HG02981 (cell line): ENCODE results near the gene HHATL.

ENCODE experiments used
- ATAC-seq: cut with Tn5 transposase; IDR thresholded peaks from one replicate; pipeline ENCODE4 v1.9.1; 2021; ENCODE audit warnings: mild to moderate bottlenecking, moderate library complexity; ENCODE audit not compliant: unreplicated experiment

Gene HHATL, protein sequence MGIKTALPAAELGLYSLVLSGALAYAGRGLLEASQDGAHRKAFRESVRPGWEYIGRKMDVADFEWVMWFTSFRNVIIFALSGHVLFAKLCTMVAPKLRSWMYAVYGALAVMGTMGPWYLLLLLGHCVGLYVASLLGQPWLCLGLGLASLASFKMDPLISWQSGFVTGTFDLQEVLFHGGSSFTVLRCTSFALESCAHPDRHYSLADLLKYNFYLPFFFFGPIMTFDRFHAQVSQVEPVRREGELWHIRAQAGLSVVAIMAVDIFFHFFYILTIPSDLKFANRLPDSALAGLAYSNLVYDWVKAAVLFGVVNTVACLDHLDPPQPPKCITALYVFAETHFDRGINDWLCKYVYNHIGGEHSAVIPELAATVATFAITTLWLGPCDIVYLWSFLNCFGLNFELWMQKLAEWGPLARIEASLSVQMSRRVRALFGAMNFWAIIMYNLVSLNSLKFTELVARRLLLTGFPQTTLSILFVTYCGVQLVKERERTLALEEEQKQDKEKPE

DNA sequence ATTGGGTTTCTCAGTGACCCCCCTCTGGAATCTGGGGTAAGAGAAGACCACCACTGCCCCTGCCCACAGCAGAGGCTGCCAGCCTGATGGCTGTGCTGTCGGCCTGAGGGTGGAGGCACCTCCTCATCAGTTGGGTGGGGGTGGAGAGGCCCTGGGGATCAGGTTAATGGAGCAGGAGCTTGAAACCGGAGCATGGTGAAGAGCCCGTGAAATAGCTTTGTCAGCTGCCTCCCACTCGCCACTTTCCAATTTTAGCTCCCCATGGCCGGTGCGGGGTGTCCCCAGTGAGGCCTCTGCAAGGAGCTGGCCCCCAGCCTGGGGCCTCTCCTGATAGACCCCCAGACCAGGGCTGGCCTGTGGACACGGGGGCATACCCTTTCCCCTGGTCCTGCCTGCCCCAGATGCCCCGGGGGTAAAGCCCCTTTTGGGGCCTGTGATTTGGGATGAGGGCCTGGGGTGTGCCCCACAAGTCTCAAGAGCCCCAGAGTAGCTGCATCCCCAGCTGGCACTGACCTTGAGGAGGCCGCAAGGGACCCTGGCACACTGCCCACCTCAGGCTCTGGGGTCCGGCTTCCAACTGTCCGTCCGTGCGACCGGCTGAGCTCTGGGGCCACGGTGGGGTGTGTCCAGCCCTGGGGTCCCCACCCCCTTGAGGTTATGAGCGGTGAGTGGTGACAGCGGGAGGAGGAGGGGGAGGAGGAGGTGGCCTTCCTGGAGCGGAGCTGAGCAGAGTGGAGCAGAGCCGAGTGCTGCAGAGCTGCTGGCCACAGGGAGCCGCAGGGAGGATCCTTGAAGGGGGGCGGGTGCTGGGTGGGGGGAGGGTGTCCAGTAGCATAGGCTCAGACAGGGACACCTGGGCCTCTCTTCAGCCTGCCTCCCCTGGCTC lies at the start of gene HHATL:
Gene HHATL (minus strand): TSS at position 733 of the 886 bp plus-strand sequence. CDS start 1,972 bp downstream, outside the sequence.
- no peak for ATAC-seq

DNA sequence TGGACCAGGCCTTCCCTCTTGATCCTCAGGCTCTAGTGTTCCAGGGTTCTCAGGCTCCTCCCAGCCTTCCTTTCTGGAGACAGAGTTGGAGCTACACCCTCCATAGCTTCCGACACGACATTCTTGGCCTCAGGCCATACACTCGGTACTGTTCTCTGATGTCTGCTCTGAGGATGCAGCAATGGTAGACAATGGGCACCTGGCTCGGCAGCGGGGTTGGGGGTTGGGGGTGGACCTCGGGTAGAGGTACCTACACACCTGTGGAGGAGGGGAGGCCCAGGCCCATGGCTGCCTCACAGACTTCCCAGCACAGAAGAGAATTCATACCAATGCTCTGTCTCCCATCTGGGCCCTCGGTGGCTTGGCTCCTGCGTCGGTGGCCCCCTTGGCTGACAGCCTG lies 49.0 kb upstream of the HHATL start:
- ATAC-seq: no peak

DNA sequence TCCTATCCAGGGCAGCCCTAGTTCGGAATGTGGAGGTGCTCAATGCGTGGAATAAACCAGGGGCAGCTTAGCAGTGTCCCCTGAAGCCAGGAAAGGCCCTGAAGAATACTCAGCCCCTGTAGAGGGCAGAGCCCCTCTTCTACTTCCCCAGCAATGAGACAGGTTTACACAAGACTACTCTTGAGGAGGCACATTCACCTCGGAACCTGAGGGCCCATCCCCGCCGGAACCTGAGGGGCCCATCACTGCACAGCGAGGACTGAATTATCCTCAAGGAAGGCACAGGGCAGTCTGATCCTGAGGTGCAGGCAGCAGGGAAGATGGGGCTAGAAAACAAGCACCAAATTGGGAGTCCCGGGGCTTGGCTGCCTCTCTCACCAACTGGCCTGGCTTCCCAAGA lies 48.2 kb upstream of the HHATL start:
- ATAC-seq: no peak

DNA sequence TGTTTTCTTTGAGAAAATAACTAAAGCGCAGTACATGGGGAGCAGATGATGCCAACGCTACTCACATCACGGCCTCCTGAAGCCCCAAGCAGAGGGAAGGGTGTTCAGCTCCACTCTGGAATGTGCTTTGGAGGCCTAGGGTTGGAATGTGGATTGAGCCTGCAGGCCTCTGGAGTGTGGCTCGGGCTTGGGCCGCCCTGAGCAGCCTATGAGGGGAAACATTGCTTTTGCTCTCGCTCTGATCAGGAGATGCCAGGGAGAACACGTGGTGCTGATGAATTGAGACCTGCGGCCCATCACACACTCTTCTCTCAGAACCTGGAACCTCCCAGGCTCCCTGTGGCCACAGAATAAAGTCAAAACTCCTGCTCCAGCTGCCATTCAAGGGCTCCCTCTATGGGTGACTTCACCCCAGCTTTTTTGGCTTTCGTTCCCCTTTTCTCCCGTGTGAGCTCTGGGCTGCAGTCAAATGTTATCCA lies 47.2 kb upstream of the HHATL start:
- ATAC-seq: no peak

DNA sequence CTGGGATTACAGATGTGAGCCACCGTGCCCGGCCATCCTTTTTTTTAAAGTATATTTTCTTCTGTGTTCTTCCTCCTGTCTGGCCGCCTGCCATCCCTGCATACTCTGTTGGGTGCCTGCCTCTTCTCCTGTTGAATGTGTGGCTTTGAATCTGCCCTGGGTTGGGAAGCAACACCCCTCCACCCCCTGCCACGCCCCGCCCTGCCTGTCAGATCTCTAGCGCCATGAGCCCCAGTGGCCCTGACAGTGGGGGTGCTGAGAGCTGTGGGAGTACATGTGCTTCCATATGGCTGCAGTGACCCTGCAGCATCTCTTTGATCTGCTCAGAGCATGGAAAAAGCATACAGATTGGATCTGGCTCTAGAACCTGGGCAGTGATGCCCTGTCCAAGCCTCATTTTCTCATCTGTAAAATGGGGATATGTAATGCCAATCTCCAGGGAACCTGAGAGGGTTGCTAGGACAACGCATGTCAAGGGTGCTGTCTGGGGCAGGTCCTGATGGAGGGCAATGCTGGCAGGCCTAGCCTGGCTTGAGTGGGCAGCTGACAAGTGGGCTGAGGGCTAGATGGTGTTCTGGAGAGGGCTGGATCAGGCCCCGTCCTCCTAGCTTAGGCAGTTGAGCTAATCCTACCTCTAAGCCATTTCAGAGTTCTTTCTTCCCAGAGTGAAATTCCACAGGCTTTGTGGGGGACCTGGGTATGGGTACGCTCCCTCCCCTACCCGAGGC lies 46.6 kb upstream of the HHATL start:
- no peak for ATAC-seq

DNA sequence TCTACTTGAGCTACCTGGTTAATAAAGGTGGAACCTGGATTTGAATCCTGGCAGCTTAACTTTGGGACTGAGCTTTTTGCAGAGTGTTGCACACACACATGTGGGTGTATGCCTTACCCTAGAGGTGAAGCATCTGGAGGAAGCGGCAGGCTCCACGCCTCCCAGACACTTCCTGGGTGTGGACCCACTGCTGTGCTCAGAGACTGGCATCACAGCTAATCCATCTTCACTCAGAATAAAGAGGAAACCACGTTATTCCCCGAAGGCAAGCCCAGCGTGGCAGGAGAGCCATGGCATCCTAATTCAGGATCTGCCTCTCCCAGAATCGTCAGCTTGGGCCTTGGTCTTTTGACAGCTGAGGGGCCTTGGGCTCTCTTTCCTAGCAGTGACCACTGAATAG lies 45.0 kb upstream of the HHATL start:
- no peak for ATAC-seq

DNA sequence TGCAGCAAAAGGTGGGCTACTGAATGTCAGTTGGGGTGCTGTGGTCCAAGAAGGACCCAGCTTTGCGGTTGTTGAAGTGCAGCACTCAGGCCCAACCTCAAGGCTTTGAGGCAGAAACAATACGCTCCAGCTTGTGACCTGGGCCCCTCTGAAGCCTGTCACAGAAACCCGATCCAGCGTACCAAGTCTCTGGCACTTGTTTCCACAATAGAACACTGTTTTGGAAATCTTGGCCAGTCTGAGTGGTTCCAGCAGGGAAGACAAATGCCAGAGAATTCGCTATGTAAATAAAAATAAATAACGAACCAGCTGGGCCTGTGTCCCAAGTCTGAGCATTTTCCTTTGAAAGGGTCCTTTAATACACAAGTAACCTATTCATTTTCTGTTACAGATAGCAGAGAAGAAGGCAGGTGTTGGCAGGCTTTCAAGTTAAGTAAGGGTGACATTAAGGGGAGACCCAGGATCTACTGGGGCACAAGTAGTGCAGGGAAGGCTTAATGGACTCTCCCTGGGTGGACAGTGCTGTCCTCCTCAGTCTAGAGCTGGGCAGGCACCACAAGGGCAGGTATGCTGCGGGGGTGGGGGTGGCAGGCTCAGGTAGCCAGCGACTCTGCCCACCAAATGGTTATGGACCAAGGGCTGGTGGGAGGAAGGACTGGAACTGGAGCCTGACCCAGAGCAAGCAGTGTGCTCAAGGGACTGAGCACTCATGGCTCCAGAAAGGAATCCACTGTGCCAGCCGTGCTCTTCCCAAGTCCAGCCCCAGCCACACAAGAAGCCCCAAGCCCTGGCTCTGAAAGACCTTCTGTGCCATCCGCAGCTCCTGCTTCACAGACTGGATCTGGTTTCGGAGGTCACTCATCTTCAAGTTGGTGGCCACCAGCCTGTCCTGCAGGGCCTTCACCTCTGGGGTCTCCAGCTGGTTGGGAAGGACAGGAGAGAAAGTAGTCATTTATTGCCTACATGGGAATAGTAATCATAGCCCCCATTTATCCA lies 44.2 kb upstream of the HHATL start:
- no peak for ATAC-seq

DNA sequence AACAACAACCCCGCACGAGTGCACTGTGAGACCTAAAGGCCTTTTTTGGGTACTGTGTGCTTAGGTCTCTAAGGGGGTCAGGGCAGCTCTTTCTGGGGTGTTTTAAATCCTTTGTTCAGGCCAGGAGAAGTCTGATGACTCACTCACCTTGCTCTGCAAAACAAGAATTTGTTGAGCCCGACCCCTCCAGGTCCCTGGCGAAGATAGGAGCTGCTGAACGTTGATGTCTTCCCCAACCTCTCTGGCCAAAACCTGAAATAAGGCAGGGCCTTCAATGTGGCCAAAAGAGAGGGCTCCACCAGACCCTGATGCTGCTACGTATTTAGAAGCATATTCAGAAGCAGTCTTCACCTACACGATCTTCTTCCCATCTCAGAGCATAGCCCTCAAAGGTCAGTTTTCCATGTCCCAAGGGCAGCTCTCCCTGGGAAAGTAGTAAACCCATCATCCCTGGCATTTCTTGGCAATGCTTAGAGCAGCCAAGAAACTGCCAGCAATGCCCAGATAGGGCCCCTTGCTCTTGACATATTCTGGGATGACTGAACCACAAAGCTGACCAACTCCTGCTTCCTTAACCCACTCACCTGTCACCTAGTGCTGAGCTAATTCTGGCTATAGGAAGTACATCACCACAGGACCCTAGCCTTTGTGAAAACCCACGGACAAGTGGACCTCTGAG lies 43.3 kb upstream of the HHATL start:
- ATAC-seq: no peak

DNA sequence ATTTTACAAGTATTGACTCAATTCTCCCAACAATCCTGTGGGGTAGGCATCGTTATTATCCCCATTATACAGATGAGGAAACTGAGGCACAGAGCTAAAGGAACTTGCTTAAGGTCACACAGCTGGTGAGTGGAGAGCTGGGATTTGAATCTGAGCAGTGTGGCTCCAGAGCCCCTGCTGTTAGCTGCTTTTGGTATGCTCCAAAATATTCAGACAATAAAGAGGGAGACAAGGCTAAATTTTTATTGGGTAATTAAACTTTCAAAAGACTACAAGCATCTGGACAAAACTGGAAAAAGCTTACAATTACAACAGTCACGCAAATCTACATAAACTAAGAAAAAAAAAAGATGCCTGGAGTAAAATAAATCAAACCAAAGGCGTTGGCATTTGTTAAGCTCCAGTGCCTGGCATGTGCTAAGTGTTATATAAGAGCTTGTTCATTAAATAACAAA lies 42.7 kb upstream of the HHATL start:
- no peak for ATAC-seq

DNA sequence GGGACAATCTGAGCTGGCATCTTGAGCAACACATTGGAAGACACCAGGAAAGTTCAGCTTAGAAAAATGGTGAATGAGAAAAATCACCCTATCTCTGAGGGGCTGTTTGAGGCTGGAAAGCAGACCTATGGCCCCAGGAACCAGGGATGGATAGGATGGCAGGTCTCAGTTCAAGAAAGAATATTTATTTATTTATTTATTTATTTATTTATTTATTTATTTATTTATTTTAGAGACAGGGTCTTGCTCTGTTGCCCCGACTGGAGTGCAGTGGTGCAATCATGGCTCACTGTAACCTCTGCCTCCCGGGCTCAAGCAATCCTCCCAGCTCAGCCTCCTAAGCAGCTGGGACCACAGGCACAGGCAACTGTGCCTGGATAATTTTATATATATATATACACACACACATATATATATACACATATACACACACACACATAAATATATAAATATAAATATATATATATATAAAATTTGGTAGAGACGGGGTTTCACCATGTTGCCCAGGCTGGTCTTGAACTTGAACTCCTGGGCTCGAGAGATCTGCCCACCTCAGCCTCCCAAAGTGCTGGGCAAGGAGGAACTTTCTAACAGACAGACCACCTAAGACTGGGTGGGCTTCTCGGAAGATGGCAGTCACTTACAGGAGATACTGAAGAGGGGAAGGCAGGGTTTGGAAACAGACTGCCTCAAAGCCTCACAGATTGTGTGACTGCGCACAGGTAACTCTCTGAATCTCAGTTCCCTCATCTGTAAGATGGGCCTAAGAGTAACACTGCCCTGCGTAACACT lies 40.8 kb upstream of the HHATL start:
- ATAC-seq: no peak

DNA sequence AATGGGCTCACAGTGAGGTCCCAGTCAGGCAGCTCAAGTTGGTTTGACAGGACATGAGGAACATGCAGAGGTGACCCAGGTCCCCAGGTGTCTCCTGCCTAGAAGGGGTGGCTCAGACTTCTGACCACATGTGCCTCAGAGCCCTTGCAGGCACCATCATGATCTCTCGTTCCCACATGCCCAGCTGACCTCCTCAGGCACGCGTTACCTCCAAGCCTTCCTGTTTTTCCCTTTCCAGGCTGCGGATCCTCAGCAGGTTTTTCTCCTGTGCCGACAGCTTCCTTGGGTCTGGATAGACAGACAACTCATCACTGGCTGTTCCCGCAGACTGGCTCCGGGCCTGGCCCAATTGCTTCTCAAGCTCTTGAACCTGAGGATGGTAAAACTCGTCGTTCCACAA lies 40.1 kb upstream of the HHATL start:
- no peak for ATAC-seq

DNA sequence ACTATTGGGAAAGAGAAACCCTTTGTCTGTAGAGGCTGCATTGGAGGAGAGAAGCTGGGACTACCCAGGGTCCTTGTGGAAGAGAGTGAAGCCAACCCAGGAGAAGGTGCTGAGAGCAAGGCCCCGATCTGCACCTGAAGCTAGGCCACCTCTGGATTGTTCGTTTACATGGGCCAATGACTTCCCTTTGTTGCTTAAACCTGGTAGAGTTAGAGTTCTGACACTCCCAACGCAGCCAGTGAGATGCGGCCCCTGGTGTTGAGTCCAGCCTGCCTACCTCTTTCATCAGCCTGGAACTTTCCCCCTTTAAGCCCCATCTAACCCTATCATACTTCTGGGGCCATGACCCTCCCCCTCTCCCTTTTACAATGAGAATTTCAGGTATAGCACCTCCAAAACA lies 39.7 kb upstream of the HHATL start:
- ATAC-seq: no peak

DNA sequence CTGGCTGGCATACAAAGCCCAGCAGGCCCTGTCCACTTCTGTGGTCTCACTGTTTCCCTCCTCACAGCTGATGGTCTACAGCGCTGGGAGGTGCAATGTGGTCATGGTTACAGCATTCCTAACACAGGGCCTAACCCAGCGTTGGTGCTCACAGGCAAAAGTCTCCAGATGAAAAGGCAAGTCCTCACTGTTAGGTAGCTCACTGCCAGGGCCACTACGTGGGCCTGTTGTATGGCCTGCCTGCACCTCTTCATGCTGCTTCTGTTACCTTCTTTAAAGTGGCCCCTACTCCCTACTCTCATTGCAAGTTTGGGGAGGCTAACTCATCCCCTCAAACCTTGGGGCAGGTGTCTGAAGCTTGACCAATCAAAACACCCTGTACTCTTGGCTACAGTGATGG lies 39.2 kb upstream of the HHATL start:
- ATAC-seq: no peak

DNA sequence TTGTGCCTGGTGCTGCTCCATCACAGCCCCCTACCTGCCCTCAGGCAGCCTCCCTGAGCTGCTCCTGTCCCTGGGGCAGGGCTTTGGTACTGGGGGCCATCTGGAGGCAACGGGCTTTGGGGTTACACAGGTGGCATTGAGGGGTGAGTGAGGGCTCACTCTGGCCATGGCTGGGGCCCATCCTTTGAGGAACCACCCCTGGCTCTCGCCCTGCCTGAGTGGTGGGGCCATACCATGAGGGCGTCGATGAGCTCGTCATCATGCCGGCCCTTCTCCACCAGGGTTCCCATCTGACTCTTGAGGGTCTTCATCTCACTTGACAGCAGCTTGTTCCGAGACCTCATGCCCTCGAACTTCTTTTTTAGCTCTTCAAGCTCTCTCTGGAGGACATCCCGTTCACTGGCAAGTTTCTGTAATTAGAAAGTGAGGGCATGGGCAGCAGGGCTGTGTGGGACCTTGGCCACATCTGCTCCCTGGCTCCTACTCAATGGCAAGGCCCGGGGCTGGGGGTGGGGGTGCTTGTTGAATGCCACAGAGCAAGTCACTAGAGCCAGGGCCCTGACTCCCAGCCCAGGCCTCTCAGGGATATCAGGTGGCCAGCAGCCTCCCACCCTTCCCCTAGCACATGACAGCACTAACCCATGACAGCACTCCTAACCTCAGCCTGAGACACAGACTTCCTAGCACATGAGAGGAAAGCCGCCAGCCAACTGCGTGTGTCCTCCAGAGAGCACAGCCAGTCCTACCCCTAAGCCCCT lies 37.0 kb upstream of the HHATL start:
- no peak for ATAC-seq

DNA sequence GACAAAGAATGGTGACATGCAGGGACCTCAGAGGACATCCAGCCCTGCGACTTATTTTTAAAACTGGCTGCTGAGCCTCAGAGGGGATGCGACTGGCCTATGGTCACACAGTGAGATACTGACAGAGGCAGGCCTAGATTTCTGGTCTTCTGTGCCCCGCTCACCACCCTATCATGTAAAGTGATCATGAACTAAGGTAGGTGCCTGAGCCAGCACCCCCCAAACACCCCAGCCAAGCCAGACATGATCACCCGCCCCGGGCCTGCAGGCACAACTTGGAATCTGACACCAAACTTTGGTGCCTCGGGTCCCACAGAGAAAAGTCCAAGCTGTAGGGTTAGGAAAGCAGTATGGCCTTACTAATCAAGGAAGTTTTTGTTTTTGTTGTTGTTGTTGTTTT lies 33.9 kb upstream of the HHATL start:
- ATAC-seq: no peak

DNA sequence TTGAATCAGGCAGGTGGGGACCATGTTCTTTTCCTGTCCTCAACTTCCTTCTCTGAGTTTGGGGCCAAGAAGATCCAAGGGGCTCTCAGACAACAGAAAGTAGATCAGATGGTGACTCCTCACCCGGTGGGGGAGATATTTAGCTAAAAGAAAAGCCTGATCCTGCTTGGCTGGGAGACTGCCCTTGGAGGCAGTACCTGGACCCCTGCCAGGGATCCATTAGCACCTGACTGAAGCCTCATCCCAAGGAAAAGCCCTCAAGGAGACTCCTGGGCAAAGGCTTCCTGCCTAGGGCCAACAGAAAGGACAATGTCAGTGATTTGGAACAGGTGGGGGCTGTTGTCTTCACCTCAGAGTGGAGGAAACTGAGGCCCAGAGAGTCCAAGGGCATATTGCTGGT lies 33.5 kb upstream of the HHATL start:
- no peak for ATAC-seq

DNA sequence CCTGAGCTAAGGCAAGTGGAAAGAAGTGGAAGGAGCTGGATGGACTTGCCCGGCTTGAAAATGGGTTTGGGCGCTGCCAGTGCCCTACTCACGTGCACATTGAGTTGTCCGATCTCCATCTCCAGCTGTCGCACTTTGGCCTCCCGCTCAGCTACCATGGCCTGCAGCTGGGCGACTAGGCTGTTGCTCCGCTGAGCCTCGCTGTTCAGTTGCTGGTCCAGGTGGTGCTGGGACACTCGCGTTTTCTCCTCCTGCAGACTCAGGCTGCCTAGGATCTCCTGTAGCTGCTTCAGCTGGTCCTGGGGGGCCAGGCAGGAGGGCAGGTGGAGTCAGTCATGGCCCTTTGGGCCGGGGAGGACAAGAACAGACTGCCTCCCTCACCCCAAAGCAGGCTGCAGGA lies 33.0 kb upstream of the HHATL start:
- ATAC-seq: no peak

DNA sequence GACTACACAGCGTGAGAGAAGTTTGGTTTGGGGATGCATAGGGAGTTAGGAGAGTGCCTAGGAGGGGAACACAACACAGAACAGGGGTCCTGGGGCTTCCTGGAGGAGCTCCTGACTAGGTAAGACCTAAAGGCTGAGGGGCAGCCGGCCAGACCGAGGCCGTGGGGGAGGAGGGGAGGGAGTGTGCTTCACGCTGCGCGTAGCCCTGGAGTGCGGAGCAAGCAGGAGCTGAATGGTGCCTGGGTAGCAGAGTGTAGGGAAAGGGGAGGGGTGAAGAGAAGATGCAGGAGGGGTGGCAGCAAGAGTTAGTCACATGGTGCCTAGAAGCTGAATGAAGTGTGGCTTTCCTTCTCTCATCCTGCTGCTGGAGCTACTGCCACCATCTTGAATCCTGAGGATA lies 32.4 kb upstream of the HHATL start:
- ATAC-seq: no peak
